GM18505 (cell line): ENCODE measurements around the gene SLC9C1.

Experiments used
- ATAC-seq: cut with Tn5 transposase; IDR thresholded peaks from one replicate; pipeline ENCODE4 v1.9.1; 2021; ENCODE audit not compliant: unreplicated experiment
- POLR2A ChIP-seq: IDR thresholded peaks from 4 replicates; pipeline ENCODE4 v1.6.1; 2011; ENCODE audit warnings: borderline replicate concordance; ENCODE audit not compliant: insufficient read depth, insufficient read length; ENCODE audit errors: extremely low read depth

SLC9C1 gene

DNA sequence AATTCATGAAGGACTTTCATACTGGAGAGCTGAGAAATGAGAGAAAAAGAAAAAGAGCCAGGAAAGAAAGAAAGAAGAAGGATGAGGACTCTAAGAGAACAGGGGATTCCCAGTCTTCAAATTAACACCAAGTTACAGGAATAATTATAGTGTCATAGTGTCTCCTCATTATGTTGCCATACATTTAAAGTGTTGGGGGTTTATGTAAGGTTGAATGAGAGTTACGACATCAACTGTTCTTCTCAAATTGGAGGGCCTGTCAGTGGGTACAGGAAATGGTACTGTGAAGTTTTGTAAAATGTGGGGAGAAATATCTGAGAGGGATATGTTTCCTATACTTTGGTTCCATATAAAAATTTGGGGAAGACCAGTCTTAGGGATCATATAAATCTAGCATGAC is 26.7 kb upstream of the SLC9C1 start:
- TF ChIP-seq POLR2A, result no peak
- no peak for ATAC-seq

- ATAC-seq, result no peak
- no peak for TF ChIP-seq POLR2A
These were observed 25.7 kb upstream of the SLC9C1 start for GRCh38 chr3:112319516-112320276.

DNA sequence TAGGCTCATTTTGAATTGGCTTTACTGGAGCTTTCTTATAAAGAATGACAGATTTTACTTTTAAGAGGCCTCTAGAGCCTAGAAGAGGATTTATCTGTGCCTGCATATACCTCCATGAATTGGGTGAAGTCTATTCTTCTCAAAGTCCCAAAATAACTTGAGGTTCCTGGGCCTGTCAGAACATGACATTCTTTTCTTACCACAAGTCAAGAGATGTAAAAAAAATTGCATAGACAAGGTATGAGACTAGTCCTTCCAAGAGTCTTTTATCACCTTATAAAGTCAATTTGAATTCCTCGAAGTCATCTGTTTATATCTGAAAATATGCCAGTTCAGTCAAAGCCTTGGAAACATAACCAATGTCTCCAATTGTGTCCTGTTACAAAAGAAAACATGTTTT is 21.8 kb upstream of the SLC9C1 start:
- no peak for ATAC-seq
- no peak for TF ChIP-seq POLR2A

DNA sequence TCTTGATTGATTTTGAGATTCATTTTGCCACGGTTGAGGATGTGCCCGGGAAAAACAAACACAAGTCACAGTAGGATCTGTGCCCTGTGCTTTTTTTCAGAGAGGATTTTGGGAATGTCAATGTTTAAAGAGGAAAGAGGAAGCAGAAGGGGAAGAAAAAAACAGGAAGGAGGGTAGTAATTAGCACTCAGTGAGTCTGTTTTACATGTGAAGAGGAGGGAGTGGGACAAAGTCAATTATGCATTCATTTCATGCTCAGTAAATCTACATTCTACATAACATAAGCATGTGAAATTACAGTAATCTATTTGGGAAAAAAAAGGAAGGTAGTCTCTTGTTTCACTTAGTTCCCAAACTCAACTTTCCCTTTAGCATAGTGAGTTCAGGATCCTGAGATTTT is 20.6 kb upstream of the SLC9C1 start:
- no peak for ATAC-seq
- TF ChIP-seq POLR2A, result no peak

- no peak for ATAC-seq
- no peak for TF ChIP-seq POLR2A
These were observed 14.3 kb upstream of the SLC9C1 start for GRCh38 chr3:112308151-112308911.

GRCh38 chr3:112307557-112307956 is 13.5 kb upstream of the SLC9C1 start:
- TF ChIP-seq POLR2A, result no peak
- ATAC-seq, result no peak

GRCh38 chr3:112306825-112307224 is 12.8 kb upstream of the SLC9C1 start:
- TF ChIP-seq POLR2A, result no peak

GRCh38 chr3:112304611-112305010 is 10.6 kb upstream of the SLC9C1 start:
- ATAC-seq, result no peak
- TF ChIP-seq POLR2A, result no peak

More at GRCh38 chr3:112306825-112307224, 12.8 kb upstream of the SLC9C1 start:
- no peak for ATAC-seq

DNA sequence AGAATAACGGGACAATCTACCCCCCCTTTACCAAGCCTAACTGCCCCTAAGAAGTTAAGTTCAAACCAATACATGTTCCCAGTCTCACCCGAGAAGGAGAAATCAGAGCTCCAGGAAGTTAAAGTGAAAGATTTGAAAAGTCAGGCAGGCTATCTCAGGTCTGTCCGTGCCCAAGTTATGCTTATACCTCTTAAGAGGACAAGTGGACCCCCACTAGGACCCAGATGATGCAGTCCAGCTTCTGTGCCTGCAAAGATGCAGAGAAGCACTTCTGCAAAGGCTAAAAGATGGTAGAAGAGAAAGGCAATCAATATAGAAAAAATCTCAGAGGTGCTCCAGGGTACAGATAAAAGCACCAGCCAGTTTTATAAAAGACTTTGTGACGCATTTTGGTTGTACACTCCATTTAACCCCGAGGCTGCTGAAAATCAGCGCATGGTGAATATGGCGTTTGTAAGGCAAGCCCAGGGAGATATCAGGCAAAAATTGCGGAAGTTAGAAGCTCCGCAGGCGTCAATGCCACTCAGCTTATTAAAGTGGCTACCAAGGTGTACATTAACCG is 9.8 kb upstream of the SLC9C1 start:
- TF ChIP-seq POLR2A, result no peak

DNA sequence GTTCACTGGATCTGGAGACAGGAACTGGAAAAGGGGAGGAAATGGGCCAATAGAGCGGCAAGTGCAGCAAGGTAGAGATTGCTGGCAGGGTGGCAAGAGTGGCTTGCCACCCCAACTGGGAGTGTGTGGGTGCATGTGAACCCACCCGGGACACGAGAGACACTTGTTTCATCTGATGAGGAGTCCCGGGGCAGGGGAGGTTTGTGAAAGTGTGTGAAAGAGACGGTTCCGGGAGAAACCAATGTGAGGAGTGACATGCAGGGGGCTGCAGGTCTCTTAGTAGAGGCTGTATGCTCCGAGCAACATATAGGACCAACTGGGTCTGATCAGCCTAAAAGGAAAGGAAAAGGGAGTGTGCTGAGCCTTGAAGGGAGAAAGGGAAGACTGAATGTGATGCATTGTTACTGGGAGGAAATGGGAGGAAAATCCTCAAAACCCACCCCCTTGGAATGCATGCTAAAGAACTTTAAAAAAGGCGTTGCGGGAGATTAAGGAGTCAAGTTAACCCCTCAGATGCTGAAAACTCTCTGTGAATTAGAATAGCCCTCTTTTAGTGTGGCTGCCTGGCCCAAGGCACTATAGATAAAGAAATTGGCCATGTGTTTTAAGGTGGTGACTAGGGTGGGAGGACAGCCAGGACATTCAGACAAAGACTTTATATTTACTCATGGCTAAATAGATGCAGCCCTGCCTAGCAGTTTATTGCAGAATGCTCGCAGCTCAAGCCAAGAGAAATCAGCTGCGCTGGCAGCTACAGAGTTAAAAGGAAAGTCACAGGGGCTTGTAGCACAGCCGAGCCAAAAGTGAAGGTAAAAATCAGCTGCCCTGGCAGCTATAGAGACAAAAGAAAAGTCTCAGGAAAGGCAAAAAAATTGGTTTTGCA is 9.1 kb upstream of the SLC9C1 start:
- TF ChIP-seq POLR2A, result no peak
- ATAC-seq, result no peak

More for the DNA sequence above, 9.8 kb upstream of the SLC9C1 start:
- no peak for ATAC-seq

DNA sequence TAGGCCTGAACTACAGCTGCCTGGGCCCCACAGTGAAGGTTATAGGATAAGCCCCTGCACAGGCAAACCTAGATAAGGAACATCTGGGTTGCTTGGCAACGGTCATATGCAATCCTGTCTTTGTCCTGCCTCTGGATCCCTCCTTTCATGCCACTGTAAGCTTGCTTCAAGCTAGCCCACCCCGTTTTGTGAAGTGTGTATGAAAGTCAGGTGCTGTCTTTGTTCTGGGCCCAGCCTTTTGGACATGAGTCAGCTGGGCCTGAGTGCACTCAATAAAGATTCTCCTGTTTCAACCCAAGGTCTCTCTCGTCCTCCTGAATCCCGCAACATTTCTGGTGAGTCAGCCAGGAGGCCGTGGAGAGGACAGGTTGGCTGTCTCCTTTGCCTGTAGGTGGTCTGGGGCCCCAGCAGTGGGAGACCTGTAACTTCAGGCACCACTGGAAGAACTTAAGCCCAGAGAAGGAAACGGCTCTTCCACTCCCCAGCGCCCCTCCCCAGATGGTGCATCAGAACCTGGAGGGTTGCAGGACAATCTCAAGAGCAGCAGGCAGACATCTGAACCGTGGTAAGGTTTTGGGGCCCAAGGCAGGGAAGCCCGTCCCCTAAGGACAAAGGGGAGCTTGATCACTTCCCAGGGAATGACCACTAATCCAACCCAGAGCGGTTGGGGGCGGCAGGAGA is 8.3 kb upstream of the SLC9C1 start:
- ATAC-seq, result no peak

DNA sequence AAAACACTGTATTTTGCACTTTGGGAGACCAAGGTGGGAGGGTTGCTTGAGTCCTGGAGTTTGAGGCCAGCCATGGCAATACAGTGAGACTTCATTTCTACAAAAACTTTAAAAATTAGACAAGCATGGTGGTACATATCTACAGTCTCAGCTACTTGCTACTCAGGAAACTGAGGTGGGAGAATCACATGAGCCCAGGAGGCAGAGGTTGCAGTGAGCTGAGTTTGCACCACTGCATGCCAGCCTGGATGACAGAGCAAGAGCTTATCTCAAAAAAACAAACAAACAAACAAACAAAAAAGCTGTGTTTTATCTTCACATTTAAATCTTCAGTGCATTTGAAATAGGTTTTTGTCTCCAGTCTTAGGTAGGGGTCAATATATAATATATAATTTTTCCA is 4.8 kb upstream of the SLC9C1 start:
- no peak for TF ChIP-seq POLR2A
- ATAC-seq, result no peak

More for the DNA sequence above, 8.3 kb upstream of the SLC9C1 start:
- TF ChIP-seq POLR2A, result no peak
